Body of pancreas (tissue), 4 donors: ENCODE results near the gene SLC41A1.

Experiments
- POLR2A ChIP-seq, 3 donors: fragments of 450-650 bp; IDR thresholded peaks; one replicate each; pipeline ENCODE4 v1.6.1; 2016; ENCODE audit warnings: antibody characterized with exemption in 3 of 3, mild to moderate bottlenecking in 2 of 3
- TF ChIP-seq, protein P1 (sequence below), 7 experiments: fragments of 450-650 bp in 4 of 7; fragments of 200-600 bp in 3 of 7; sonication (generic) in 3 of 7; IDR thresholded peaks; one replicate each; pipeline ENCODE4 v1.5.1; 2016 to 2019; ENCODE audit warnings: antibody characterized with exemption in 7 of 7

DNA sequence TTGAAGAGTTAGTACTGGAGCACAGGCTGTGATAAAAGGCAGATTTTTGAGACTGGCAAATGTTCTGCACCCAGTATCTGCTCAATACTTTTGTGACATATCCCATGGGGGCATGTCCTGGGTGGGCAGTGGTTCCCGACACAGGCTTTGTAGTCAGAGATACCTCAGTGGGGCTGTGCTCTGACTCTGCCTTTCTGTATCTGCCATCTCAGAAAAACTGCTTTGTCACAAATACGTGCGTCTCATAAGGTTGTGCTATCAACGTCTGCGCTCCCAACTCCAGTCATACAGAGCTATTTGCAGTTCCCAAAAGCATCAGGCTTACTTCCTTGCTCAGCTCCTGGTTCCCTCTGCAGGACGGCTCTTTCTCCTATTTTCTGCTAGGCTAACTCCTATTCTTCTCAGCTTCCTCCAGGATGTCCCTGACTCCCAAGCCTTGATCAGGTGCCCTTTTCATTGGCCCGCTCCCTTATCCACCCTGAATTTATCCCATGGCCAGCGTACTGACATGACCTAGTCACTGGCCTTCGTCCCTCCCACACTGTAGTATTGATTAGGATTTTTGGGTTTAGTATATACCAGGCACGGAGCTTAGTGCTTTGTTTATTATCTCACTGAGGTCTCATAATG is 25.6 kb downstream of the SLC41A1 start:
- no peak for TF ChIP-seq POLR2A (IDR thresholded peaks at IDR 0.05)
- TF ChIP-seq, protein P1, sequence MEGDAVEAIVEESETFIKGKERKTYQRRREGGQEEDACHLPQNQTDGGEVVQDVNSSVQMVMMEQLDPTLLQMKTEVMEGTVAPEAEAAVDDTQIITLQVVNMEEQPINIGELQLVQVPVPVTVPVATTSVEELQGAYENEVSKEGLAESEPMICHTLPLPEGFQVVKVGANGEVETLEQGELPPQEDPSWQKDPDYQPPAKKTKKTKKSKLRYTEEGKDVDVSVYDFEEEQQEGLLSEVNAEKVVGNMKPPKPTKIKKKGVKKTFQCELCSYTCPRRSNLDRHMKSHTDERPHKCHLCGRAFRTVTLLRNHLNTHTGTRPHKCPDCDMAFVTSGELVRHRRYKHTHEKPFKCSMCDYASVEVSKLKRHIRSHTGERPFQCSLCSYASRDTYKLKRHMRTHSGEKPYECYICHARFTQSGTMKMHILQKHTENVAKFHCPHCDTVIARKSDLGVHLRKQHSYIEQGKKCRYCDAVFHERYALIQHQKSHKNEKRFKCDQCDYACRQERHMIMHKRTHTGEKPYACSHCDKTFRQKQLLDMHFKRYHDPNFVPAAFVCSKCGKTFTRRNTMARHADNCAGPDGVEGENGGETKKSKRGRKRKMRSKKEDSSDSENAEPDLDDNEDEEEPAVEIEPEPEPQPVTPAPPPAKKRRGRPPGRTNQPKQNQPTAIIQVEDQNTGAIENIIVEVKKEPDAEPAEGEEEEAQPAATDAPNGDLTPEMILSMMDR (IDR thresholded peaks at IDR 0.05), result no peak
